D721Med (cell line): ENCODE results near the gene GCK.

Experiments
- DNase-seq: peaks from one replicate; pipeline ENCODE4 v3.0.0; 2011; ENCODE audit warnings: low spot score; ENCODE audit not compliant: insufficient read length
- FAIRE-seq: peaks from 2 replicates; lab custom pipeline; 2011; peaks lifted over from hg19 to GRCh38; lab: Jason Lieb, UNC
- TF ChIP-seq, protein P1 (sequence below): IDR thresholded peaks from 2 replicates; pipeline ENCODE4 v1.5.1; 2012; ENCODE audit warnings: mild to moderate bottlenecking, control low read depth; ENCODE audit not compliant: insufficient read depth; ENCODE audit errors: missing control alignments

The GCK gene

DNA sequence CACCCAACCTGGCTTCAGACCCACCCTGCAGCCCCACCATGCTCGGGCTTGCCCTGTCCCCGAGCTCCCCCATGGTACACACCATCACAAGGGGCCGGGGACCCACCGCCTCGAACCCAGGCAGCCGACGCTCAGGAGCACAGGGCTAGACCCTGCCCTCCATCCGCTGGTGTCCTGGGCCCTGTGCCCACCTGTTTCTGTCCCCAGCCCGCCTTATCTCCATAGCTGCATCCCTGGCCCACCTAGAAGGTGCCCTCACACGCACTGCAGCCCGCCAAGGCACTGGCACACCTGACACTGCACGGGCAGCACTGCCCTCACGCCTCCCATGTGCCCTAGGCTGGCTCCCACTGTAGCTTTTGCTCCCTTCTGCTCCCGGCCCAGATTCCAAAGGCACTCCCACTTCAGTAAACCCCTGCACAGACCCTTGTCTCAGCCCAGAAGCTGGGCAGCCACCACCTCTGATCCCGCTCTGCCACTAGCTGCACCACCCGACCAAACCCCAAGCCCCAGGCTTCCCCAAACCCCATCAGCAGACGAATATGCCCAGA lies 28.7 kb upstream of the GCK start:
- FAIRE-seq (no peak), DNase-seq (no peak)
- TF ChIP-seq, protein P1, sequence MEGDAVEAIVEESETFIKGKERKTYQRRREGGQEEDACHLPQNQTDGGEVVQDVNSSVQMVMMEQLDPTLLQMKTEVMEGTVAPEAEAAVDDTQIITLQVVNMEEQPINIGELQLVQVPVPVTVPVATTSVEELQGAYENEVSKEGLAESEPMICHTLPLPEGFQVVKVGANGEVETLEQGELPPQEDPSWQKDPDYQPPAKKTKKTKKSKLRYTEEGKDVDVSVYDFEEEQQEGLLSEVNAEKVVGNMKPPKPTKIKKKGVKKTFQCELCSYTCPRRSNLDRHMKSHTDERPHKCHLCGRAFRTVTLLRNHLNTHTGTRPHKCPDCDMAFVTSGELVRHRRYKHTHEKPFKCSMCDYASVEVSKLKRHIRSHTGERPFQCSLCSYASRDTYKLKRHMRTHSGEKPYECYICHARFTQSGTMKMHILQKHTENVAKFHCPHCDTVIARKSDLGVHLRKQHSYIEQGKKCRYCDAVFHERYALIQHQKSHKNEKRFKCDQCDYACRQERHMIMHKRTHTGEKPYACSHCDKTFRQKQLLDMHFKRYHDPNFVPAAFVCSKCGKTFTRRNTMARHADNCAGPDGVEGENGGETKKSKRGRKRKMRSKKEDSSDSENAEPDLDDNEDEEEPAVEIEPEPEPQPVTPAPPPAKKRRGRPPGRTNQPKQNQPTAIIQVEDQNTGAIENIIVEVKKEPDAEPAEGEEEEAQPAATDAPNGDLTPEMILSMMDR, result no peak

DNA sequence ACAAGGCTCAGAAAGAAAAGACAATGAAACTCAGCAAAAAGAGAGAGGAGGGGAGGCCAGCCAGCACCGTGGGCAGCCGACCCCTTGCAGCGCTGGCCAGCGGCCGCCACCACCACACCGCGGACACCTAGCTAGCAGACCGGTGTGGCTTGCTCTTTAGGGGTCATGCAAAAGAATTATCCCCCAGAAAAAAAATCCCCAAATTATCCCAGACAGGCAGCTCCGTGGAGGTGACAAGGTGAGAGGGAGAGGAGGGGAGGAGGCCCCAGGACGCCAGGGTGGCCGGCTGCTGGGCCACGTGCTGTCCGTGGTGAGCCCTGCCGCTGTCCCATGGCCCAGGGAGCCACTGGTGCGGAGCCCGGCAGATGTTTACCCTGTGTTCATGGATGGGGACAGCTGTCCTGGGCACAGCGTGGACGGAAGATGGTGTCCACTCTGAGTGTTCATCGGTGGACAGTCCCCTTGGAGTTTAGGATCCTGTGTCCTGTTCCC lies 28.0 kb upstream of the GCK start:
- no peak for DNase-seq
- FAIRE-seq, result no peak
- TF ChIP-seq, protein P1, result no peak

DNA sequence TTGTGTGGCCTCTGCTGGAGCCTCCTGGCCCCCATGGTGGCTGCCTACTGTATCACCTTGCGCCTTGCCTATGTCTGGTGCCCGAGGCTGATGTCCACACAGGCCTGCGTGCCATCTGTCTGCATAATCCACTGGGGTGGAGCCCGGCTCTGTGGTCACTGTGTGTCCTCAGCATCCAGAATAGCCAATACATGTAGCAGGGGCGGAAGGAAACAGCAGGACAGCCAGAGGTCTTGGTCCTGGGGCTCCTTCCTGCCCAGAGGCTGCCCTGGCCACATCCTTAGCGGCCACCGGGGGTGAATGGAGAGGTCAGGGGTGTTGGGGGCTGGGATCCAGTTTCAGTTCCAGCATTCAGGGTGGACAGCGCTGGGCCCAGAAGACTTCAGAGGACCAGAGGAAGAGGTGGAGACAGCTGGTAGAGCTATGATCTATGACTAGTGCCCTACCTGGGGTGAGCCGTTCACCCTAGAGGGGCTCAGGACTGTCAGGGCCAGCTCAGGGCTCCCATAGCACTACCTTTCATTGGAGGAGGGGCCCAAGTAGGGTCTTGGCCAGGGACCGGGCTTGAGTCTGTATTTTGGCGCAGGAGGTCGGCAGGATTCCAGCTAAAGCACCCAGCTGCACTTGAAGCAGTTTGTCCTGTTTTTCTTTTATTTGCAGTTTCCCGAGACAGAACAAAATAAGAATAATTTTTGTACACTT lies 27.4 kb upstream of the GCK start:
- DNase-seq (no peak), FAIRE-seq (no peak)
- TF ChIP-seq, protein P1, result no peak

DNA sequence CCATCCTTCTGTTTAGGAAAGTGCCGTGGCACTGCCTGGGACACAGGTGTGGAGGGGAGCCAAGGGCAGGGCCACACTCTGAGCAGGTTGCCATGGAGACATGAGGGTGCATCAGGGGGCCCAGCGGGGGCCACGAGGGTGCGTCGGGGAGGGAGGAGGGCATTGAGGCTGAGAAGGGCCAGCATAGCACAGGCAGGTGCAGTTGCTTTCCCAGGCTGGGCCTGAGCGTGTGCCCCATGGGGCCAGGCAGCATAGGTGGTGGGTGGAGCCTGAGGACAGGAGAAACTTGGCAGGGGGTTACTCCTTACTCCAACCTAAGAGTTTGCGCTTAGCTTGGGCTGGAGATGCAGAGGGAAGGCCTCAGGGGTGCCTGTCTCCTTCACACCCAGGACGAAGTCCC lies 26.8 kb upstream of the GCK start:
- DNase-seq (no peak), FAIRE-seq (no peak)
- TF ChIP-seq, protein P1, result no peak

DNA sequence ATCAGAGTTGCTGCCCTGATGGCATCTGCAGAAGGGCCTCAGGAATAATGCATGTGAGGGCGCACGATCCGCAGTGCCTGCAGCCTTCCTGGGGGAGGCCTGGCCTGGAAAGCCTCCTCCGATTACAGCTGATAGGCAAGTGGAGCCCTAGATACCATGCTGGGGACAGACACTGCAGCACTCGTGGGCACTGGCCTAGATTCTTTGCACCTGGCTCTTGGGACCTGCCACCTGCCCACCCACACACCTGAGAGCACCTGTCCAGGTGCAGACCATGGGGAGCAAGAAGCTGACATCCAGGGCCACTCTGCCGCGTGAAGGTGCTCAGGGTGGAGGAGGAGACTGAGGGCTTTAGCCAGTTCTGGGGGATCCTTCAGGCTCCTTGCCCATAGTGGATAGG lies 26.3 kb upstream of the GCK start:
- no peak for FAIRE-seq
- TF ChIP-seq, protein P1, result no peak
- DNase-seq, result no peak

DNA sequence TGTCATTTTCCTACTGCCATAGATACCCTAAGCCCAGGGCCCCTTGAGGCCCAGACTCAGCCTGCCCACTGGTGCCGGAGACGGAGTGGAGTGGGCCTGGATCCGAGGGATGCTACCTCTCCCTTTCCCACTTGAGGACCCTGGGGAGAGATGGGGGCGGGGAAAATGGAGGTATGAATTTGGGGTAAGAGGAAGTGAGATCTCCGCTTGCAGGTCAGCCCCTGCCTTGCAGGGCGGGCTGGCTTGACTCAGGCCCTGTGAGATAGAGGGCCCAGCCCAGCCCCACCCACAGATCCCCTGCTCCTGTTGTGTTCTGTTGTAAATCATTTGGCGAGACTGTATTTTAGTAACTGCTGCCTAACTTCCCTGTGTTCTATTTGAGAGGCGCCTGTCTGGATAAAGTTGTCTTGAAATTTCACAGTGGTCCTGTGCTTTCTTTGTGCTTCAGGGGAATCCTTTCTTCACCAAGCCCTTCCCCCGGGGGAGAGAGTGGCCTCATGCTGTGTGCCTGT lies 24.7 kb upstream of the GCK start:
- FAIRE-seq (no peak), DNase-seq (no peak)
- TF ChIP-seq, protein P1, result no peak
